WERI-Rb-1 (cell line): ENCODE data around the gene CNOT10.
"Not testable (repeated sequence)": the region's sequence is repeated elsewhere in the genome, so short reads cannot be mapped to it uniquely, and the experiment has no call there.

Source experiments
- DNase-seq: peaks from one replicate; pipeline ENCODE4 v3.0.0-alpha.2; 2020
- H3K27ac ChIP-seq: fragments of 250-450 bp; sonication (Bioruptor Pico); 2 replicates; pipeline ENCODE4 v1.5.1; 2020; ENCODE audit warnings: mild to moderate bottlenecking, moderate library complexity
- H3K27me3 ChIP-seq: fragments of 250-450 bp; sonication (Bioruptor Pico); 2 replicates; pipeline ENCODE4 v1.5.1; 2021; ENCODE audit warnings: mild to moderate bottlenecking, low read depth, moderate library complexity; ENCODE audit not compliant: insufficient read depth, severe bottlenecking
- H3K36me3 ChIP-seq: fragments of 250-450 bp; sonication (Bioruptor Pico); 2 replicates; pipeline ENCODE4 v1.5.1; 2020; ENCODE audit warnings: mild to moderate bottlenecking, moderate library complexity
- H3K4me3 ChIP-seq: 2 replicates; pipeline ENCODE4 v1.5.1; 2011; ENCODE audit warnings: low read depth, mild to moderate bottlenecking, control low read depth, low read length
- H3K9me3 ChIP-seq: fragments of 250-450 bp; sonication (Bioruptor Pico); 2 replicates; pipeline ENCODE4 v1.5.1; 2021; ENCODE audit warnings: mild to moderate bottlenecking, moderate library complexity; ENCODE audit not compliant: severe bottlenecking
- CTCF ChIP-seq: IDR thresholded peaks from 2 replicates; pipeline ENCODE4 v1.5.1; 2011; ENCODE audit warnings: low read depth, mild to moderate bottlenecking, control low read depth, inconsistent platforms, low read length

The CNOT10 gene

GRCh38 chr3:32646761-32647160, 38.2 kb upstream of the CNOT10 start:
- no peak for TF ChIP-seq CTCF
- Histone ChIP-seq H3K9me3 (peaks cover 3% of the 10 kb centered on the region), H3K36me3 (no peaks in the 10 kb centered on the region), H3K4me3 (no peak overlapping the region), H3K27ac (no peak overlapping the region), H3K27me3 (no peaks in the 10 kb centered on the region)
- DNase-seq: no peak

GRCh38 chr3:32652337-32653100, 32.5 kb upstream of the CNOT10 start:
- not testable (repeated sequence) for H3K27me3 ChIP-seq, H3K9me3 ChIP-seq, H3K4me3 ChIP-seq, H3K36me3 ChIP-seq, H3K27ac ChIP-seq, DNase-seq

GRCh38 chr3:32655167-32655566, 29.8 kb upstream of the CNOT10 start:
- TF ChIP-seq CTCF: no peak
- Histone ChIP-seq H3K27ac (no peak overlapping the region), H3K4me3 (no peak overlapping the region), H3K9me3 (no peaks in the 10 kb centered on the region), H3K27me3 (no peaks in the 10 kb centered on the region), H3K36me3 (no peaks in the 10 kb centered on the region)
- no peak for DNase-seq

- Histone ChIP-seq H3K9me3 (no peaks in the 10 kb centered on the region), H3K36me3 (no peaks in the 10 kb centered on the region), H3K27ac (no peak overlapping the region), H3K27me3 (no peaks in the 10 kb centered on the region), H3K4me3 (no peak overlapping the region)
- TF ChIP-seq CTCF: no peak
- DNase-seq: no peak
Observed at GRCh38 chr3:32660634-32661033, 24.4 kb upstream of the CNOT10 start.

GRCh38 chr3:32662647-32663046, 22.3 kb upstream of the CNOT10 start:
- DNase-seq: no peak
- Histone ChIP-seq H3K9me3 (no peaks in the 10 kb centered on the region), H3K27me3 (no peaks in the 10 kb centered on the region), H3K4me3 (no peak overlapping the region), H3K27ac (no peak overlapping the region), H3K36me3 (no peaks in the 10 kb centered on the region)
- no peak for TF ChIP-seq CTCF

- H3K4me3 ChIP-seq, H3K9me3 ChIP-seq, H3K27ac ChIP-seq, H3K36me3 ChIP-seq, DNase-seq, H3K27me3 ChIP-seq: not testable (repeated sequence)
Observed at GRCh38 chr3:32664630-32665075, 20.3 kb upstream of the CNOT10 start.

- Histone ChIP-seq H3K9me3 (no peaks in the 10 kb centered on the region), H3K27me3 (no peaks in the 10 kb centered on the region), H3K4me3 (no peak overlapping the region), H3K36me3 (no peaks in the 10 kb centered on the region), H3K27ac (no peak overlapping the region)
- no peak for DNase-seq
- no peak for TF ChIP-seq CTCF
Observed at GRCh38 chr3:32667072-32667582, 17.9 kb upstream of the CNOT10 start.

GRCh38 chr3:32669226-32669625, 15.8 kb upstream of the CNOT10 start:
- not testable (repeated sequence) for H3K27ac ChIP-seq, H3K27me3 ChIP-seq, DNase-seq, H3K36me3 ChIP-seq, H3K4me3 ChIP-seq, H3K9me3 ChIP-seq

GRCh38 chr3:32673730-32674129, 11.3 kb upstream of the CNOT10 start:
- not testable (repeated sequence) for H3K36me3 ChIP-seq, H3K27ac ChIP-seq, H3K9me3 ChIP-seq, H3K4me3 ChIP-seq, DNase-seq, H3K27me3 ChIP-seq
